ENCODE data around the gene TSC22D4. TPM values are rescaled to one million over a fixed set of nuclear protein-coding genes. Genes with fewer than 3 reads are reported as not detected.

TSC22D4 gene
- total and polyA plus RNA-seq, 9 of the 15 experiments (the other 6 are each of a cell fraction or from before 2014, with no cell fraction given), result 0.37 to 107 (median 28.7) TPM

- TF ChIP-seq ZBTB40 (IDR thresholded peaks at IDR 0.05) (peak; percentile 40; the same call in 1 of the 2 replicates), ZBTB40 (CRISPR knock-in tag; IDR thresholded peaks at IDR 0.05) (no peak), MYC (IDR thresholded peaks at IDR 0.05; ENCODE audit: low read depth, low read length) (peak; percentile 89), MYC (CRISPR knock-in tag; IDR thresholded peaks at IDR 0.05; ENCODE audit: borderline replicate concordance, low read depth) (0 out of 2 replicates have a peak, but pooled peaks have one; percentile 26), PTRF (tag; IDR thresholded peaks at IDR 0.05) (no peak; the same call in 1 of the 2 replicates), GATA2 (CRISPR knock-in tag; IDR thresholded peaks at IDR 0.05) (peak; percentile 49; the same call in 1 of the 2 replicates), MAFF (IDR thresholded peaks at IDR 0.05; ENCODE audit: low read length) (peak; percentile 48; the same call in 1 of the 2 replicates), SAFB2 (IDR thresholded peaks at IDR 0.05; ENCODE audit: borderline replicate concordance, low read depth, low read length, severe bottlenecking) (no peak), ZBTB1 (CRISPR knock-in tag; IDR thresholded peaks at IDR 0.05; ENCODE audit: borderline replicate concordance, low read depth) (no peak), NCOA1 (IDR thresholded peaks at IDR 0.05; ENCODE audit: low read depth) (peak; percentile 84; the same call in 1 of the 2 replicates), HCFC1 (IDR thresholded peaks at IDR 0.05; ENCODE audit: low read depth, low read length) (no peak), CTCF (IDR thresholded peaks at IDR 0.05 in 2 of 3, conservative IDR thresholded peaks at IDR 0.05 in 1 of 3; ENCODE audit: insufficient read depth in 2 of 3, low read depth in 1 of 3, low read length in 3 of 3) (no peak), KAT7 (CRISPR knock-in tag; IDR thresholded peaks at IDR 0.05; ENCODE audit: borderline replicate concordance) (no peak), ZNF655 (CRISPR knock-in tag; IDR thresholded peaks at IDR 0.05) (0 out of 2 replicates have a peak, but pooled peaks have one; percentile 23)
Observed at GRCh38 chr7:100444311-100445278, 34.4 kb downstream of the TSC22D4 start (continued).

Data from K562 (cell line).